Activated effector memory CD4-positive, alpha-beta T cell treated with Interleukin-2 at 50 U/mL for 16 hours (primary cell): ENCODE measurements around the gene SNX9.
"Not testable (repeated sequence)": the region's sequence is repeated elsewhere in the genome, so short reads cannot be mapped to it uniquely, and the experiment has no call there.

Experiments used
- DNase-seq: peaks from one replicate; pipeline ENCODE4 v3.0.0-alpha.2; 2020

The SNX9 gene

DNA sequence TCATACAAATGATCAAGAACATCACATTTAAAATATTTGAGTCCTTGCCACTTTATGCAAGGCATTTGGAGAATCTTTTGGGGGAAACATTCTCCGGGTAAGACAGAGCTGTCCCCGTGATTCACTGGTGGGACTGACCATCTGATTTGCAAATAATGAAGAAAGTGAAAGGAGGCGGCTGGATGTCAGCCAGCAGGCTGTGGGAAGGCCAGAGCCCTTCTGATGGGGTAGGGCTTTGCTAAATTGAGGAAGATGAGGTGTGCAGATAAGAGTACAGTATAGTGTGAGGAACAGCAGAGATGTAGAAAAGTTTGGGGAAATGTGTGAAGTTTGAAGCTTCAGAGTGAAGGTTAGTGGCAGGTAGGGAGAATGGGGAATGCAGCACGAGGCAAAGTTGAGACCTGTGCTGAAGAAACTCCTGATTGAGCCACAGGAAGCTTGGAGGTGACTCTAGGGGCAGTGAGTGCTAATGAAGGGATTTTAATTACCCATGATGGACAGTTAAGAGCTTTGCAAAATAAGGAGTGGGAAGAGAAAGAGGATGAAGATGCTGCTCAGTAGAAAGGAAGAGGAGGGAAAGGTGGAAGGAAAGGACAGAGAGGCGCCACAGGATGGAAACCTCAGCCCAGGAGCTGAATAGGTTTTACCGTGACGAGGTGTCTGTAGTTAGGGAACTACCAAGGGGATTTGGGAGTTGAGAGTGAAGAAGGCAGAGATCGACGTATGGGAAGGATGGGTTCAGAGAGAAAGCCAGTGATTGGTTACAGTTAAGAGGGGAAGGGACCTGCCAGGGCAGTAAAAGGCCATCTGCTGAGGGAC lies 68.7 kb downstream of the SNX9 start:
- no peak for DNase-seq

DNA sequence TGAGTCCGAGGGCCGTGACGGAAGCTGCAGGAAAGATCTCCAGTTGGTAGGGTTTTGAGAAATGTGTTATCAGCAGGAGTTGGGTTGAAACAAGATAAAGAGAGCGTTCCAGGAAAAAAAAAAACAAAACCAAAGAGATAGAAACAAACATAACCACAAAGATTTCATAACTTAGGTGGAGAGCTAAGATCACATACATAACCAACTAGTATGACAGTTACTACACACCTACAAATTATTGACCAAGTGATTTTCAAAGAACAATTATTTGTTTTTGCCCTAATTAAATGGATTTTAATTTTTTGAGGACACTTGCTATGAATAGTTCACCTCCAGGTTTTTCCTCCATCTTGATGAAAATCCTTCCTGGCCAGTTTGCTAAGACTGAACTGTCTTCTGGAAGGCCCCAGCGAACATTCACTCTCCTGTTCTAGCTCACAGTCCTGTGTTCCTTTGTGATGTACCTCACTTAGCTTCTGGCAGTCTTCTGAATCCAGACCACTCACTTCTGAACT lies 69.4 kb downstream of the SNX9 start:
- no peak for DNase-seq

DNA sequence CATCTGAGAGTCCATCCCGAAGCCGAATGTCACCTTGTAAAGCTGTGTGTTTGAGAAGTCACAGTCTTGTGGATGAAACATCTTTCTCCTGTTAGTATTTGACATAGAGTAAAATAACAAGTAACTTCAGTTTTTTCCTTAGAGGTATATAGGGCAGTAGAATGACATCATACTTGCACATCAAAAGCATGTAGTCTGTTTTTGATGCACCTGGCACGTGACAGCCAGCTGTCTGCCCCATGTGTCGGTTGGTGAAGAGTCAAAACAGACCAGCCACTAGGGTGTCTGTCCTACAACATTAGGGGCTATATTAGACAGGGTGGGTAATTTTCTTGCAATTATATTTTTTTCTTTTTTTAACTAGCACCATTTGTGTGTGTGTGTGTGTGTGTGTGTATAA lies 70.2 kb downstream of the SNX9 start:
- DNase-seq = no peak

DNA sequence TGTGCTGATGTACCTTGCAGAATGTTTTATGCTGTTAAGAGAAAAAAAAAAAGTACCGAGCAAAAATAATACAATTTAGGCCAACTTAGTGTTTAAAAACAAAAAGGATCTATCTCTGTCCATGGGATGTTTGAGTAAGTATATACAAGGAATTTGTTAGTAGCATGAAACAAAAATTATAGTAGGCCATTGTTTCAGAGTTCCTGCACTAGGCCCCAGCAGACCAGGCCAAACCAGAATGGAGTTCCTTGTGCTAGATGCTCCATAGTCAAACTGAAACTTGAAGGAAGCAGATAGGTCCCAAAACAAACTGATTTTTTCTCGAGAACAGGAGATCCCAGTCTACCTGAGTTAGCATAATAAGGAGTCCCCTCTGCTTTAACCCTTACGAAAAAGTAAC lies 72.5 kb downstream of the SNX9 start:
- no peak for DNase-seq

DNA sequence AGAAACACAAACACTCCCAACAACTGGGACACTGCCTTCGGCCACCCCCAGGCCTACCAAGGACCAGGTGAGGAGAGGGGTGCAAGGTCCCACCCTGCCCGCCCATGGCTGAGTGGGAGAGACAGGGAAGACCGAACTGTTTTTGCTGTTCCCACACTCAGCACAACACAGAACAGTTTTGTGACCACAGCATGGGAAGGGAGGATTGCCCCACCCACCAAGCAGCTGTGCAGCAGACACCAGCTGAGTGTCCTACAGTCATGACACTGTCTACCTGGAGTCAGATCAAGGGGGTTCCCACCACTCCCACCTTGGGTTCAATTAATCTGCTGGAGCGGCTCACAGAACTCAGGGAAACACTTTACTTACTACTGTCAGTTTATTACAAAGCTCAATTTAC lies 73.9 kb downstream of the SNX9 start:
- DNase-seq = no peak

DNA sequence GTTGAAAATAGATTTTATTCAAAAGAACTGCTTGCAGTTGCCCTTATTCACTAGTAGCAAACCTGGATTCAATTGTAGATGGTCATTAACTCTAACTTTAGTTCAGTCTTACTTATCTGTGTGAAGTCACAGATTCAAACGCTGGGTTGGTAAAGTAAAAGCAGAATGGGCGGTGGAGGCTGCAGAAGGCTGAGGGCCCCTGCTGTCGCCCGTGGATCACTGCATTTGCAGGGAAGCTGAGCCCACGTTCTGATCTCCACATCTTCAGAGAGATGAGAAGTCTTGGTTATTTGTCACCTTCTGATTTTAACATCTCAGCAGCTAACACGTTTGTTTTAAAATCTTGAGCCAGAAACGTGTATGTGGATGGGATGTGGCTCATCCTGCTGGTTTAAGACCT lies 75.1 kb downstream of the SNX9 start:
- no peak for DNase-seq

DNA sequence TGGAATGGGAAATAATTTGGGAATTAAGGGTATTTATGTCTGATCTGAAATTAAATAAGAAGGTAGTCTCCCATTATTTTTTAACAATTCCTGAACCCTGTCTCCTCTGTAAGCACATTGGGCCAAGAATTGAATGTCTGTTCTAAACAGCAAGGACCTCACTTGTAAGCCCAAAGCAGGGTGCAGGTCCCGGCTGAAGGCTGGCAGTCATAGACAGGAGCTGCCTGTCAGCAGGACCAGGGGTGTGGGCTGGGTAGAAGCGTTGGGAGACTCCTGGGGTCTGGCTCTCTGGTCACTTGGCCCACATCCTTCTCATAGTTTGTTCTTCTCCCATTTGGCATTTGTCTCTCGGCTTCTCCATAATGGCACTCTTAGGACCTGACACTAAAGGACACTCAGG lies 75.6 kb downstream of the SNX9 start:
- DNase-seq = no peak

DNA sequence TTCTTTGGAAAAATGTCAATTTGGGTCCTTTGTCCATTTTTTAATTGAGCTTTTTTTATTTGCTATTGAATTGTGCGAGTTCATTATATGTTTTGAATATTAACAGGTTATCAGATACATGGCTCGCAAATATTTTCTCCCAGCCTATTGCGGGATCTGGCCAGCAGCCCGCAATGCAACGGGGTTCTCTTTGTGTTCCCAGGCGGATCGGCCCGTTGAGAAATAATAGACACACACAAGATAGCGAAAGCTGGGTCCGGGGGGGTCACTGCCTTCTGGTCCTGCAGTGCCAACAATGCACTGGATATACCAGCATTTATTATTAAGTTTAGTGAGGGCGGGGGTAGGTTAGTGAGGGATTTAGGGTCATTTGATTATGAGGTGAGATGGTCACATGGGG lies 77.2 kb downstream of the SNX9 start:
- not testable (repeated sequence) for DNase-seq

DNA sequence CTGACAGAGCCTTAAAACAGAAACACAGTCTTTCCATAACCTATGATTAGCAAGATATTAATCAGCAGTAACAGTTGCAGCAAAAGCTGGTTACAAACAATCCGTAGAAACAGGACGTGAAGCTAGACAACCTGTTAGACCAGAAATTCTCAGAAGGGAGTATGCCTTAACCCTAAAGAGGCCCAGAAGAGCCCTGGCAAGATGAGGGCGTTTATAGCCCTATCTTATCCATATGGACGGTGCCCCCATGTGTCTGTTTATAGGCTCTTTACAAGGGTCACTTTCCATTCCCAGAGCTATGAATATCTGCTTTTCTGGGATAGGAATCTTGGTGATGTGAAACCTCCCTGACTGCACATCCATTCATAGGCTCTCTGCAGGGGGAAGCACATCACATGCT lies 77.7 kb downstream of the SNX9 start:
- DNase-seq = not testable (repeated sequence)

DNA sequence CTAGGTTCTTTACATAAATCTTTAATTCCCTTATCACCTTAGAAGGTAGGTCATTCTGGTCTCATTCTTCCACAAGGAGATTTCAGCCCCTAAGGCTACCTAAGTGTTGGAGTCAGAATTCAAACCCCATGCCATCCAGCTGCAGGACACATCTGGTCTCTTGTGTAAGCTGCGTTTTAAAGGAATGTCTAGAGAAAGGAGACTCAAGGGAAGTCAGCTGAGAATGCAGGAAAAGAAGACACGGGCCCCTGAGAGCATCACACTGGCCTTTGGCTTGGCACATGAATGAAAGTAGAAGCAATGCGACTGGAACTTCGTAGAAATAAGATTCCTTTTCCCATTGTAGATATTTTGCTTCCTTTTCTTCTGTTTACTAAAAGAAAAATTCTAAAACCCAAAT lies 82.0 kb downstream of the SNX9 start:
- DNase-seq = no peak

DNA sequence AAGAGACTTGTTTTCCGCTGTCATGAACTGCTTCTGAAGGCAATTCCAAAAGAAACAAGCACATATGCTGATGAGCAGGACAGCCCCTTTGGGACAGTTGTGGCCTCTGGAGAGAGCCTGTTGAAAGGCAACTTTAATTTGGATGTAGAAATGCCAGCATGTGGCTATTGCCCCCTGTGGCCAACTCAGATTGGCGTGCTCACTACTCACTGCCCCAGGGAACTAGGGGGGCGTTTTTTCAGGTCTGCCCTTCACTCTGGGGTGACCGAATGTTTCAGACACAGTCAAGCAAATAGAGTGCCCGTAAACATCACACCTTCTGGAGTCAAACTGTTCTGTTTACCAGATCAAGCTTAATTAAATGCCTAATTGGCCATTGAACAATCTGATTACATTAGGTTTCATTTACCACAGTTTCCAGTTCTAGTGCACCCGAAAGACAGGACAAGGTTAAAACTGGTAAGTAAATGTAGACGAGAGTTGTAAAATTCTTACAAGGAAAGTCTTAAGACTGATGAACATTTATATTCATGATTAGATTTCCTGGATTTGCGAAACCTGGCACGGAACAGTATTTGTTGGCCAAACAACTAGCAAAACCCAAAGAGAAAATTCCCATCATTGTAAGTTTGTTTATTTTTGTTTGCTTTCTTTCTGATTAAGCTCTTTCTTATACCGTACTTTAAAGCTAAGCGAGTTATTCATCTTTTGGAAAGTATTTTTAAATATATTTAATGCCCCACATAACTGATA lies 82.7 kb downstream of the SNX9 start:
- no peak for DNase-seq

DNA sequence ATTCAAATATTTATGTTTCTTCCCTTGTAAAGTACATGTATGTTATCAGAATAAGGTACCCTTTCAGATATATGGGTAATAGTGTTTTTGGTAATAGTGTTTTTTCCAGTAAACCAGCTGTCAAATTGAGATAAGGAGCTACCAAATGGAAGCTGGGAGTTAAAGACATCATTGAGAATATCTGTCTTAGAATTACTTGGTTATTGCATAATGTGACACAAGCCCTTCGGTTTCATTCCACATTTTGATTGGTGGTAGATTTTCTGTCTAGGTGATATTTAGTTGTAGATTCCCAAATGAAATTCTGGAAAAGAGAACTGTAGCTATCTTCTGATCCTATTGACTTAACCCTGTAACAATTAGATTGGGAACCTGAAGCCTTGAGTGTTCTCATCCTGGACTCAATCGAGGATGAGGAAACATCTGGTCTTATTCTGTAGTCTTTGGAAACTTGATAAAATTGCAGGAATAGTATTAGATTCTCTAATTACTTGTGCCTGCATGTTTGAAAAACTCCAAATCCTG lies 83.6 kb downstream of the SNX9 start:
- DNase-seq = no peak

DNA sequence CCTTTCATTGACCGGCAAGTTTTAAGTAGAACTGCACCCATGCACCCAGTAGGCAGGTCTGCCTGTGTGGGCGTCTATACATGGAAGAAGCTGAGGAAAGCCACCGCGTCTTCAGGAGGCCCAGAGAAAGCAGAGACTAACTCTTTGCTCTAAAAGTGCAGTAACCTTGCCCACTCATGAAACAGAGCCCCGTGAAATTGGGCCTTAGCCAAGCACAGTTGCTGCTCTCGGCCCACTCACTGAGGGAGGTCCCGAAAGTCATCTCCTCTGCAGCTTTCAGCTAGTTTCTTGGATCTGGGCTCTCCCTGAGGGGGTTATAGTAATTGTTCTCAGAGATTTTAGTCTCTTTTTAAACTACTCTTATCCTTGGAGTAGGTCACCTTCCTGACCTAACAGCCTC lies 84.6 kb downstream of the SNX9 start:
- no peak for DNase-seq

DNA sequence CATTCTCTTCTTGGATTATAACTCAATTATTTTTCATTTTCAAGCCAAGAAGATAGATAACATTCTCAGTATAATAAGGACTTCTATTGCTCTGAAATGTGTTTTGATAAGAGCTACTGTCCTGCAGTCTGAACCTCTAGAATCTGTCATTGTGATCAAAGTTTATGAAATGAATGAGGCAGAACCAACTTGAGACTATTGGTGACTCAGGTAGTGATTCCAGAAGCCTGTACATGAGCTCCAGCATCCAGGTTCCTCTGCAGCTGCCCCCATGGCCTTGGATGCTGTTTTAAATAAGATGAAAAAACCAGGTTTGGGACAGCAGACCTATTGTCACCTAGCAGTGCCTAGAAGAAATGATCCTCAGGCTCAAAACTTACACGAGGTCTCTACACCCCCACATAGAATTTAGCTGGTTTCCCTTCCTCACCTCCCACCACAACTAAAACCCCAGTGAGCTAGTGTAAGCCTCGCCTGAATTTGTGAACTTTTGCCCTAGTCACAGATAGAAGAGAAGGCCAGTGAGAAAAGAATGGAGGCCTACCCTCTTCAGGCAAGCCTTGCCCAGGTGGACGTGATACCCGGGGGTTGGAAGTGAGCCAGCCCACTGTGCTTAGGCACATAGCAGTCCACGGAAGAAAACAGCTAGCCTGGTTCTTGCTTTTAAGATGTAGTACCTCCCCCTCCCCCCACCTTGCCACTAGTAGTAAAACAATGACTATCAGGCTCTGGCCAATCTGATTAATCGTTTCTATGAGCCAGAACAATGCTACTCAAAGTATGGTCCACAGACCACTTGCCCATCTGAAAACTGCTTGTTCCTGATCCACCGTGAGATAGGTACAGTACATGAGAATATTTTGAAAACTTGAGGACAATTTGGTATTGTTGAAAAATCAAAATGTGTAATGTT lies 85.6 kb downstream of the SNX9 start:
- DNase-seq = no peak

DNA sequence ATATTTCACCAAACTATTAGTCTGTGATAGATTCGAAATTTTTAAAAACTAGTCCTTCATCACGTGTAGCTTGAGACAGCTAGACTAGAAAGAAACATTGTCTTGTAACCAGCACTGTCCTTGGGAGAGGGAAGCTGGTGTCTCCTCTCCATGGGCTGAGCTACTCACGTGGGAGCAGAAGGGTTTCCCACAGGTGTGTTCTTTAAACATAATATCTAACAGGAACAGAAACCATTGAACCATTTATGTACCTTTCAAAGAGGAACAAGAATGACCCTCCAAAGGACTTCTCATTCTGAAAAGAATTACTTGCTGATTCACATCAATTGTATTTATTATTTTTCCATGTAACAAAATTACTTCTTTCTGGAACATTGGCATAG lies 86.2 kb downstream of the SNX9 start:
- DNase-seq = no peak

DNA sequence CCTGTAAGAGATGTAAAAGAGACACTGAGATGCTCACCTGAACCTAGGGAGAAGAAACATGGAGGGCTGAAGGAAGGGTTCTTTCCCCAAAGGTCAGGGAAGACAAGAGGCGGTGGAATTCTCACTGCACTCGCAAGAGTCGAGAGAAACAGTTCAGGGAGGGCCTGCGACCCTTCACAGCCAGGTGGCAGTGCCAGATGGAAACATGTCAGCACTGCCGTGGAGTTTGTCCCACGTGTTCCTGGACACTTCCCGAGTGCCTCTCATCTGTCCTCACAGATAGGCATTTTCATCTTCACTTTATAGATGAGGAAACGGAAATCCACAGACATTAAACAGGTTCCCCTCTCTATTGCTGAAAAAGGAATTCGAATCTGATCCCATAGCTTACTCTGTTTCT lies 88.2 kb downstream of the SNX9 start:
- DNase-seq = no peak

DNA sequence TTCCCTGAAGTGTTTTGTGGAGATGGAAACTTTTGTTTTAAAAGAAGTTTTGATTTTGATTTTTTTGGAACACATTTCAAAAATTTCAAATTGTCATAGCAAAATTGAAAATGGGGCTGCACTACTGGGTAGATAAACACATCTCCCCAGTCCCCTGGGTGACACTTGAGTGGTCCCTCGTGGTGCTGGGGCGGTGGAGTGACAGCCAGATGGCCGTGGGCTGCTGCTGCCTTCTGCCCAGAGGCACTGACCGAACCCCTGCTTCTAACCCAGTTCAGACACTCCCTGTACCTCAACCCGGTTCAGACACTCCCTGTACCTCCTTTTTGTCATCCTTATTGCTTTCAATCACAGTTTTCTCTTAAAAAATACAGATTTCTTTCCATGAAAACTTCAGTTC lies 88.7 kb downstream of the SNX9 start:
- DNase-seq = no peak

DNA sequence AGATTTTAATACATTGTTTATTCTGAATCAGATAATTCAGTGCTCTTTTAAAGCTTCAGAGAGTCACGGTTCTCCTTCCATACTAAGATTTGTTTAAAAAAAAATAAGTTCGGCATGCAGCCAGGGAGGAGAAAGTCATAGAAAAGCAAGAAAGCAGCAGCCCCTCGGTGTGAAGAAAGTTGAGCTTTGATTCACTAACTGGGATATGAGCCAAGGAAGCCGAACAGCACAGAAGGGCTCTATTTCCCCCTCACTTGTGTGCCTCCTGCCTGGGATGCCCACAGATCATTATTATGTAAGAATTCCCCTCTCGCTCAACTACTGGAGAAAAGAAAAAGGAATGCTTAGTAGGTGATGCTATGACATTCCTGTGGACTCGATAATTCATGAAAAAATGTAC lies 89.3 kb downstream of the SNX9 start:
- DNase-seq = no peak

DNA sequence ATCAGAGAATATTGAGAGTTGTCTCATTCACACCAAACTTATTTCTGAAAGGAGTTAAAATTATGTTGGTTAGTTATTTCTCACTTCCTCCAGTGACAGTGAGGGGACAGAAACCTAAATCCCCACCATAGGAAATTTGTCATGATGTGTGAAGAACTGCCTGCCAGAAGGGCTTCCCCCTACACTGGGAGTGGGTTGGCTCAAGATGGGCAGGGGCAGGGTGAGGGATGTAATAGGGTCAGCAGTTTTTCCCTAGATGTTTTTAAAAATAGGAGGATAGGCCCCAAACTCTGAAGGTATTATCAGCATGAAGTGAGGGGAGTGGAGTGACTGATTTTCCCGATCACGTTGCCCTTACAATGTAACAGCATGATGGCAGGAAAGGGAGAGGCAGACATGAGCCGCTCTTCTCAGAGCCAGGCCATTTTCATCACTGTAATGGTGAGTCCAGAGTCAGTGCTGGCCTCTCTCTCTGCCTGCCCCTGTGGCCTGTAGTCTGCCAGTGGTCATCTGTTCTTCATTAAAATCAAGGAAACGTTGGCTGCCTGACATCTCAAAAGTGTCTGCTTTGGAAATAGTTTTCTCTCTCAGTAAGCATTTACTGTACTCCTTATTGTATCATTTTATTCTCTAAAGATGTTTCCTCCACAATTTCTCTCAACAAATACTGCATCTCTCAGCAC lies 98.8 kb downstream of the SNX9 start:
- DNase-seq = no peak

DNA sequence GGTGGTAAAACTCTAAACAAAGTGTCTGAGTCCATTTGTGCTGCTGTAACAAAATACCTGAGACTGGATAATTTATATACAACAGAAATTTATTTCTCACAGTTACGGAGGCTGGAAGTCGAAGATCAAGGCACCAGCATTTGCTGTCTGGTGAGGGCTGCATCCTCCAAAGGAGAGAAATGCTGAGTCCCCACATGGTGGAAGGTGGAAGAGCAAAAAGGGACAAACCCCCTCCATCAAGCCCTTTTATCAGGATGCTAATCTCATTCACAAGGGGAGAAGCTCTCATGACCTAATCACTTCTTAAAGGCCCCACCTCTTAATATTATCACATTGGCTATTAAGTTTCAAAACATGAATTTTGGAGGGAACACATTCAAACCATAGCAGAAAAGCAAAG lies 102.7 kb downstream of the SNX9 start:
- DNase-seq = no peak

DNA sequence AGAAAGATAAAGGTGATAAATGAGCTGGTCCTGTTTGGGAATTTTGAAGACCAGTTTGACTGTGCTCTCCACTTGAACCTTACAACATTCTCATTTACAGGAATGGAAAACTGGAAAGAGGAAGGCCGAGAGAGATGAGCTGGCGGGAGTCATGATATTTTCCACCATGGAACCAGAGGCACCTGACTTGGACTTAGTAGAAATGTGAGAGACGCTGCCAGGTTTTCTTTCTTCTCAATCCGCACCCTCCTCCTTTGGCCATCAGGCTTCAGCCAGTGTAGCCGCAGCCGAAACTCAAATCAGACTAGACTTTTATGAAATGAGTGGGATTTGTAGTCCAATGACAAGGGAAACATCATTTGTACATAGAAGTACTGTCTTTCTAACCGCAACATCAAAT lies 104.0 kb downstream of the SNX9 start:
- no peak for DNase-seq

DNA sequence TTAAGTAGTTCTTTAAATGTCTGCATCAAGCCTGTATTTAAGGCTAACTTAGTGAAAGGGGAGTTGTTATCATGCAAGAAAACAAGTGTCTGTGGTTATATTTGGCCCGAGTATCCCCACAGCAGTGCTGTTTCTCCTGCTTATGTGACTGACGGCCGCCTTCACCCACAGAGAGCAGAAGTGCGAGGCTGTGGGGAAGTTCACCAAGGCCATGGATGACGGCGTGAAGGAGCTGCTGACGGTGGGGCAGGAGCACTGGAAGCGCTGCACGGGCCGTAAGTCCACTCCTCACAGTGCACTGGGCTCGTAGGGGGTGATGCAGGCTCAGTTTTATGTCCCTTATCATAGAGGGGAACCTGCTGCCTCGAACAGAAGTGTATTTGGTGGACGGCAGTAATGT lies 105.4 kb downstream of the SNX9 start:
- DNase-seq = no peak

DNA sequence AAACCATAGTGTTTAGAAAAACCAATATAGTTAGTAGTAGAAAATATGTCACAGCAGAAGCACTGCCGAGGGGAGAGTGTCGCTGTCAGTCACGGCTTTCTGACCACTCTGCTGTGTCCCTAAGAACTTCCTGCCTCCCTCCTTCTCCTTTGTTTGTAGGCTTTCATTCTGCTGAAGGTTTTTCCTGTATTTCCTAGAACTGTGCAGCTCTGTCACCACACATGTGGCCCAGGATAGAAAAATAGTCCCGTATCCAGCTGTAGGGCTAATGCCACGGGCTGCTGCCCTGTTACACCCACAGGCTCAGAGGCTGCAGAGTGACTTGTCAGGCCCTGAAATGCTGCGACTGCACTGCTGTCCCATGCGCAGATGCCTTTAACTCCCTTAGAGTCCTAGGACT lies 106.0 kb downstream of the SNX9 start:
- DNase-seq = no peak
